HG03045 (cell line): Measurements from ENCODE around the gene FREM2.

Experiments
- ATAC-seq: cut with Tn5 transposase; IDR thresholded peaks from one replicate; pipeline ENCODE4 v1.9.1; 2021; ENCODE audit warnings: mild to moderate bottlenecking, moderate library complexity; ENCODE audit not compliant: unreplicated experiment

Gene FREM2

GRCh38 chr13:38819596-38819995 lies 132.7 kb downstream of the FREM2 start:
- ATAC-seq = no peak

DNA sequence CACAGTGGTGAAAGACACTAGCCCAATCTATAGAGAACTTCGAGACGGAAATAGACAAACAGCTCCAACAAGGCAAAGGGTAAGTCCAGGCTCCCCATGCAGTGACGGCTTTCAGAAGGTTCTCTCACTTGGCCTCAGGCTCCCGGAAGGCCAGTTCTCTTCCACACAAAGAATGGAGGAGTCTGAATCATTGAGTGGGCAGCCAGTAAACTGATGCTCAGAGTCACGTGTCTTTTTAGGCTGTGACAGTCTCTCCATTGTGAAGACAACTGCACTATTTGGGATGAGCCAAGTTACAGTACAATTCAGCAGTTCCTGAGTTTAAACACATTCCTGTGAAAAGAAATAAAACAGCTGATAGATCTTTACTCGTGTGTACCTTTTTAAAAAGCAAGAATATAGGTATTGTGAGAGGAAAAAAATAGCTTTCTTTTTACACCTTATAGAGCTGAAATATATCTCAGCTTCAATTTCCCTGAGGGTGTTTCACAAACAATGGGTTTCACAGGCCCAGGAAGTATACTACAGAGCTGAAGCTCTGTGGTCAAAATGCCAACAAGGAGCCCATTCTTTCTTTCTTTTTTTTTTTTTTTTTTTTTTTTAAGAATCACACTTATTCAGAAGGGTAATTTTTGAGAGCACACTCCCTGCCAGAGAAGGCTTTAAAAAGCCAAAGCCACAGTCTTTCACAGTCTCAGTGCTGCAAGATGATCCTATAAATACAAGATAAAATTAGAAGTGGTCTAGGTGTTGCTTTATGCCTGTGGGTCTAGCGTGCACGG lies 135.1 kb downstream of the FREM2 start:
- no peak for ATAC-seq

GRCh38 chr13:38824342-38824741 lies 137.5 kb downstream of the FREM2 start:
- peak; percentile 71 for ATAC-seq

GRCh38 chr13:38826182-38826813 lies 139.4 kb downstream of the FREM2 start:
- ATAC-seq = no peak

DNA sequence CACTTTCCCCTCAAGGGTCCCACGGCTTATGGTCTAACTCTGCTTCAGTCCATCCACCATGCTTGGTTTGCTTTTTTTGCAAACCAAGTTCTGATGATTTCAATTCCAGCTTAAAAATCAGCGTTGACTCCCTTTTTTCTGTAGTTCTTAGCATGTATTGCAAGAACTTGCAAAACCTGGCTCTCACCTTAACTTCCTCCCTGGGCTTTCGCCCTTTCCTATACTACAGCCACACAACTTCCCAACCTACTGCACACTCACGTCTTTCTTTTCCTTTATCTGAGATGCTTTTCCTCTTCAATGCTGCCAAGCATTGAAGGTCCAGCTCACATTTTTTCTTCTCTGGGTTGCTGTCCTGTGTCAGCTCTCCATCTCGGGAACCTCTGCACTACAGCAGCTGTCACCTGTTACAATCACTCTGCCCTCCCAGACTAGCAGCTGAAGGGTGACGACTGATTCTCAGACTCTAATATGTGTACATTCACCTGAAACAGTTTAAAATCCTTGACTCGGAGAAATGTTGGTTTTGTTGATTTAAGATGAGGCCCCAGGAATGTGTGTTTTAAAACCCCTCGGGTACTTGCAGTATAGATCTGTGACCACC lies 143.7 kb downstream of the FREM2 start:
- no peak for ATAC-seq

- no peak for ATAC-seq
Measured at GRCh38 chr13:38844581-38844980, 157.7 kb downstream of the FREM2 start.

- ATAC-seq = no peak
Measured at GRCh38 chr13:38848360-38848759, 161.5 kb downstream of the FREM2 start.

DNA sequence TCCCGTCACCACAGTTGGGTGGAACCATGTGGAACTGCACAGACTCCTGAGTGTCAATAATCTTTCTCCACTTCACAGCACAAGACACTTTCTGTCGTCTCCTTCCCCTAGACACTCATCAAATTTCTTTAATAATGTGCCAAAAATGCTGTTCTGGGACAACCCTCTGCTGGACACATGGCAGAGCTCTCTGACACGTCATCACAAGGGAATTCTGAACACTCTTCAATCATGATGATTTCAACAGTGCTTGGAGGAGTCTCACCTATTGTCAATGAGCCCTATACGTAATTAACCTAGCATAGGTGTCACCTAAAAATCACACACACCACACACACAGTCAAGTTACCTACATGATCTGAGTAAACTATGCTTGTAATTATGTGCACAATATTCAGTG lies 162.4 kb downstream of the FREM2 start:
- no peak for ATAC-seq

DNA sequence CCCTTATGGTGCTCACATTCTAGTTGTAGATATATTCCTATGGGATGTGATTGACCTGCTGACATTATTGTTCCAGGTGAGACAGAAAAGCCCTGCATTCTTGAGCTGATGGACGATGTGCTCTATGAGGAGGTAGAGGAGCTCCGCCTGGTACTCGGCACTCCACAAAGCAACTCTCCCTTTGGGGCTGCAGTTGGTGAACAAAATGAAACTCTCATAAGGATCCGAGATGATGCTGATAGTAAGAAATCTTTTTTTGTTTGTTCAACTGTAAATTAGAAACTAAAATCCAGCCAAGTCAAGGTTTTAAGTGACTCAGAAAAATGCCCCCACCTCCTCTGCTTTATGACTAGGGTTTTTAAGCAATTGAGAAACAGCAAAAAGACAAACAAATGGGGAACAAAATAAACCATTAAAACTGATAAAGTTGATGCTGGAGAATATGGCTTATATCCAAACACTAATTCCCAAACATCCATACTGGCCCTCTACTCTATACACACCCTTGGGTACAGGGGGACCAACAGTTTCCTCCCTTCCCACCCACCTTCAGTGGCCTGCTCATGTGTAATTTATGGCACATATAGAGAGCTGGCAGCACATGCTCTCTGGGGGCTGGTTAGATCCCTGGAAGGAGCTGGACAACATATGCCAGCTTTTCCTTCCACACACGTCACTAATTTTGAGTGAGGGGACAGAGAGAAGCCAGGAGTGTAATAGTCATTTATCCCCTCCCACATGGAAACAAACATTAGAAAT lies 164.2 kb downstream of the FREM2 start:
- ATAC-seq = peak; percentile 71

- no peak for ATAC-seq
Measured at GRCh38 chr13:38854226-38854625, 167.3 kb downstream of the FREM2 start.

DNA sequence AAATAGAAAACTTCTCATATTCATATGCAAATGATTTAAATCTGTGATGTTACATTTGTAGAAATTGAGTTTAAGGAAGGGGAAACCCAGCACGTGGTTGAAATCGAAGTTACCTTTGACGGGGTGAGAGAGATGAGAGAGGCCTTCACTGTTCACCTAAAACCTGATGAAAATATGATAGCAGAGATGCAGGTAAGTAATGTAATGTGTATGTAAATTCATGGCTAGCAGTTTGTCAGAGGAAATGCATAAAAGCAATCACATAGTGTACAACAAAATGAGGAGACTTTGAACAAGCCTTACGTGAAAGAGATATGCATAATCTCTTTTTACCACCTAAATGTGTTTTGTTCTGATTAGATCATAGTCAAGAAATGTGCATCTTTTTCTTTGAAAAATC lies 169.2 kb downstream of the FREM2 start:
- ATAC-seq = no peak

GRCh38 chr13:38862443-38862842 lies 175.6 kb downstream of the FREM2 start:
- ATAC-seq = no peak

DNA sequence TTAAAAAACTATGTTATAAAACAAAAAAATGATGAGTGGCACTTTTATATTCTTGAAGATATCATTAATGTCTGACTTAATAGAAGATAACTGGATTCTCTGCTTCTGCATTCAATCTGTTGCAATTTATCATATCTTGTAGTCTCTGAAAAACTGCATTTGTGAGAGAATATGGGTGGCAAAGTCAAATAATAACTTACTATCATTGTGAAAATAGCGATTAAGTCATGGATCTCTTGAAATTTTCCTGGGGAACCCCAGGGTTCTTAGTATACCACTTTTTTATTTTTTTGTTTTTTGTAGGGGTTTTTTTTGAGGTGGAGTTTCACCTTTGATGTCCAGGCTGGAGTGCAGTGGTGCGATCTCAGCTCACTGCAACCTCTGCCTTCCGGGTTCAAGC lies 176.7 kb downstream of the FREM2 start:
- no peak for ATAC-seq

GRCh38 chr13:38866649-38867048 lies 179.8 kb downstream of the FREM2 start:
- ATAC-seq = no peak

- no peak for ATAC-seq
Measured at GRCh38 chr13:38868399-38868798, 181.5 kb downstream of the FREM2 start.

DNA sequence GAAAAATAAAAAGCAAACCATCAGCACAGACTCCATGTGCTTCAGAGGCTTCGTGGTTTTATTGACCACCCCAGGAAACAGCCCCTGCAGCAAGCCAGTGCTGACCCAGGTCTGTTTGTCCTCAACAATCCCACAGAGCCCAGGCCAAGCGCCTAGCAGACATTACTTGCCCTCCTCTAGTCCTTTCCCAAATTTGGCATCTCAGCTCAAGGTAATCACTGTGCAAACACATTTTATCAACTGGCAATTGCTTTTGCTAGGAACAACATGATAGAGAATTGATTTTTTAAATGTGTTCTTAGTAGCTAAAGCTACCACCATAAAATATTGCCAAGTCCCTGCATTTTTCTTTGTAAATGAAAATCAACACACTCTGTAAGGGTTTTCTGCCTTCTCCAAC lies 182.0 kb downstream of the FREM2 start:
- ATAC-seq = no peak

DNA sequence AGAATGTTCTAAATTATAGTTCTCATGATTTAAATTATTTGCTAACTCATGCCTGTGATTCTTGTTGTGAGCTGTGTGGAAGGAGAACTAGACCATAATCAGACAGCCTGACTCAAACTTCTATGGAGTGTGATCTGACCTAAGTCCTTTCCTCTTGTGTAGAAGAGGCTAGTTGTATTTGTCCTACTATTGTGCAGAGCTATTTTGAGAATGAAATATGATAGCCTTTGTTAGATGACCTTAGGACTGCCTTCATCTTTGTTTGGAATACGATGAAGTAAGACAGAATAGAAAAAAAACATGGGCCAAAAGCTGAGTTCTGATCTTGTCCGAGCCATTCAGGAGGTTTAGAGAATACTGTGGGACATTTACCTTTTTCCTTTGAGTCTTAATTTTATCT lies 184.4 kb downstream of the FREM2 start:
- no peak for ATAC-seq

DNA sequence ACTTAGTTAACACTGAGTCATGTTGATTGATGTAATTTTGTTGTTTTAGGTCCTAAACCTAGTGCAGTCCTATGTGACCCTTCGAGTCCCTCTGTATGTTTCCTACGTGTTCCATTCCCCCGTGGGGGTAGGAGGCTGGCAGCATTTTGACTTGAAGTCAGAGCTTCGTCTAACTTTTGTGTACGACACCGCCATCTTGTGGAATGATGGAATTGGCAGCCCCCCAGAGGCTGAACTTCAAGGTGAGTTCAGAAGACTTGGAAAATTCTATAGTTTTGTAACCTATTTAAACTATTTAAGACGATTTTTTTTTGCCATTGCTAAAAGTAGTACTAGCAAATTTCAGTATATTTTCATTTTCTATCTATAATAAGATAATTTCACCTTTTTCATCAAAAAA lies 185.8 kb downstream of the FREM2 start:
- no peak for ATAC-seq

DNA sequence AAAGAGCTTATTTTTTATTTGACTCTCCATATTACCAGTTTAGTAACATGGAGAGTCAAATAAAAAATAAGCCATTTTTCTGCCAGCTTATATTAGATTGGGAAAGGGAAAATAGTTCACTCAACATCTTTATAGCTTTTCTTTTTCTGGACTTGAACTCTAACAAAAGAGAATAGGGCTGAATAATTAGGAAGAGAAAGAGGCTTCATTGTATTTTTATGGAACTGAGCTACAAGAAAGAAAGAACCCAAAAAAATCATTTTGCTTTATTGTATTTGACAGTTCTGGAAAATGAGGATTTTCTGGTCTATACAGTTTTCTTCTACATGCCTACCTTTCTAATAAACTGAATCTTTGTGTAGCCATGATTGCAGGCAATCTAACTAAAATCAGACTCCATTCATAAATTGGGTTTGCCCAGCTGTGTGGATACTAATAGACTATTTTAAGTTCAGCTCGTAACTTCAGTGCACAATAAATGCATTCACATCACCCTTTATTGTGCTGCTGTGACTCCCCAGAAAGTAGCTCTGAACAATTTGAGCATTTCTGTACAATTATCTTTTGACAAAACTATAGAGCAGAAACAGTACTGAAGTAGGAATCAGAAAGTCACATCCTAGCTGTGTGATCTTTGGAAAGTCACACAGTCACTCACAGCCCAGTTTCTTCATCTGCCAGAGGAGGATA lies 188.5 kb downstream of the FREM2 start:
- ATAC-seq = no peak

DNA sequence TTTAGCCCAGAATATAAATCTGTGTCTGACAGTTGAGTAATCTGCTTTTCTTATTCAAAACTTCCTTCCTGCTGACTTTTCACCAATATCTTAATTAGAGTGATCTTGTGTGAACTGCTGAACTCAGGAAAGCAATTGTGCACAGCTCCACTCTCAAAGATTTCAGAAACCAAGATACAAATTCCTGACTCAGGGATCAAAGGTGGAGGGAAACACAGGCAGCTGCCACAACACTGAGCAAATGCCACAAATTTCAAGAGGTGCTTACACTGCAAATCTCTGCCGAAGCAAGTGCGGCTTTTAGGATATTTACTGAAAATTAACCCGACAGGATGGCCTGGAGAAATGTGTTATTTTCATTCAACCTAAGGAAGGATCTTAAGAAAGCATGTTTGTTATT lies 192.4 kb downstream of the FREM2 start:
- ATAC-seq = no peak

DNA sequence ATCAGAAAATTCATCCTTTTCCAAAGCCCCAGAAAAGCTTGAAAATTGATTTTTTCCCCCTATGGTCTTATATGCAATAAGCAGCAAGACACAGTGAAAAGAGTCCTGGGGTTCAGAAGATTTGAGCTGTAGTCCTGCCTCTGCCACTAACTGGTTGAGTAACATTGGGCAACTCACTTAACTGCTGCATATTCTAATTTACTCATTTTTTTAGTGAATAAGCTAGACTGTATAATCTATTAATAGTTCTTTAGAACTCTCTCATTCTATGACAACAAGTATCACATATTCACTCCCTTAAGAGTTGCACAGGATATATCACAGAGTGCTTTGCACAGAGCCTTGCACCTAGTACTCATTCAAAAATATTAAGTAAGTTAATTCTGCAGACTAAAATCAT lies 192.9 kb downstream of the FREM2 start:
- no peak for ATAC-seq
